Thyroid gland (tissue), 4 donors: Measurements from ENCODE around the gene PPP1R1A. TPM values are rescaled to one million over a fixed set of nuclear protein-coding genes. Genes with fewer than 3 reads are reported as not detected.

Source experiments
- DNase-seq, 2 donors: peaks; one replicate each; pipeline ENCODE4 v3.0.0-alpha.2; 2019
- H3K27ac ChIP-seq, 3 donors: fragments of 200-600 bp; sonication (generic); 1 replicate in 2 of 3; 2 replicates in 1 of 3; pipeline ENCODE4 v1.5.1; 2016 to 2019; ENCODE audit warnings: mild to moderate bottlenecking in 1 of 3, moderate library complexity in 1 of 3
- H3K27me3 ChIP-seq: fragments of 200-600 bp; sonication (generic); one replicate; pipeline ENCODE4 v1.5.1; 2019
- H3K36me3 ChIP-seq, 2 donors: fragments of 200-600 bp; sonication (generic); one replicate each; pipeline ENCODE4 v1.5.1; 2016 to 2019
- H3K4me1 ChIP-seq, 2 donors: fragments of 200-600 bp; sonication (generic); one replicate each; pipeline ENCODE4 v1.5.1; 2017 to 2019
- H3K4me3 ChIP-seq, 3 donors: fragments of 200-600 bp; sonication (generic); replicated peaks in 1 of 3; 1 replicate in 2 of 3; 2 replicates in 1 of 3; pipeline ENCODE4 v1.5.1; 2016; ENCODE audit warnings: mild to moderate bottlenecking in 1 of 3
- H3K9me3 ChIP-seq: fragments of 200-600 bp; sonication (generic); one replicate; pipeline ENCODE4 v1.5.1; 2017
- POLR2A ChIP-seq, 2 donors: fragments of 450-650 bp; IDR thresholded peaks; one replicate each; pipeline ENCODE4 v1.6.1; 2017; ENCODE audit warnings: antibody characterized with exemption in 2 of 2, mild to moderate bottlenecking in 2 of 2, moderate library complexity in 1 of 2
- WGBS, 2 donors: methylation state at CpG; one replicate each; pipeline ENCODE4 v1.1.5; 2017; 5-methylcytosine and 5-hydroxymethylcytosine counted together
- intact Hi-C: fragments of 100-400 bp; cut with DNase I; formaldehyde crosslinking; loops from one replicate; pipeline ENCODE4 v1.15.1; 2023
- total RNA-seq, 4 donors: library from RNA; depleted of rRNA; stranded (reverse); fragments of >200 nt; gene quantifications; one replicate each; pipeline ENCODE4 v1.2.3, GENCODE V29; 2016
- TF ChIP-seq, protein P1 (sequence below), 6 experiments: fragments of 200-600 bp in 3 of 6; fragments of 450-650 bp in 3 of 6; sonication (generic) in 3 of 6; IDR thresholded peaks; one replicate each; pipeline ENCODE4 v1.5.1; 2016 to 2019; ENCODE audit warnings: antibody characterized with exemption in 6 of 6, mild to moderate bottlenecking in 2 of 6, inconsistent platforms in 1 of 6, moderate library complexity in 1 of 6

The PPP1R1A gene
- total RNA-seq, 4 donors from 2014 or later = 1.2 to 4.6 (median 2.0) TPM

DNA sequence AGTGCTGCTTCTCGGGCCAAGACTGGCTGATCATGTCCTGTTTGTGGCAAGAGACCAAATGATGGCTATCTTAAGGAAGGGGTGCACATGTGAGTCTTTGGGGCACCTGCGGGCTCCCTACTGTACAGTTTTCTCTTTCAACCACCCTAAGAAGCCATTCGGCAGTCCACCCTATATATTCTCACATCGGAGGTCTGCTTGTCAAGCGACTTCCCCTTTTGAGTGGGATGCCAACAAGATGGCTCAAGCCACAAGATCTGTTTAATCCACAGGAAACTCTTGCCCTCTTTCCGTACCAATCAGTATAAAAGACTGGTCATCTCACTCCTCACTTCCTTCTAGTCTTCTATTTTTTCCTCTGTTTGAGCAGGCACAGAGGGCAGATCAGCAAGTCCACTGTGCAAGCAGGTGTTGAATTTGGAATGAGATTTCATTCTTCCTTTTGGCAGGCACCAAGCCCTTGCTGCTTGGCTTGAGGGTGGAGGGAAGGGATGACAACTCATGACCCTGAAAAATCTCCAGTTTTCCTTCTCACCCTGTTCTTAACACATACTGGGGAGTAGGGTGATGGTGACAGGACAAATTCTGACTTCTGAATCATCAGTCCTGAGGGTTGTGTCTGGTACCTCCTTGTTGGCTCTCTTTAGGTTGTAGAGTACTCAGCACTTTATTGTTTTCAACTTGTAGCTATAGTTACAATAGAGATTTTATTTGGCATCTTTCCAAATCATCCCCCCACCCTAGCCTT, 28.6 kb upstream of the PPP1R1A start:
- Histone ChIP-seq H3K36me3 (no peaks in the 10 kb centered on the region), H3K4me1 (peaks cover 0 to 5% of the 10 kb centered on the region in 2 donors), H3K4me3 (no peak overlapping the region), H3K27me3 (no peaks in the 10 kb centered on the region), H3K27ac (no peak overlapping the region), H3K9me3 (no peaks in the 10 kb centered on the region)
- no peak for DNase-seq
- intact Hi-C loops = no loop called here
- no peak for TF ChIP-seq POLR2A (IDR thresholded peaks at IDR 0.05)
- TF ChIP-seq, protein P1, sequence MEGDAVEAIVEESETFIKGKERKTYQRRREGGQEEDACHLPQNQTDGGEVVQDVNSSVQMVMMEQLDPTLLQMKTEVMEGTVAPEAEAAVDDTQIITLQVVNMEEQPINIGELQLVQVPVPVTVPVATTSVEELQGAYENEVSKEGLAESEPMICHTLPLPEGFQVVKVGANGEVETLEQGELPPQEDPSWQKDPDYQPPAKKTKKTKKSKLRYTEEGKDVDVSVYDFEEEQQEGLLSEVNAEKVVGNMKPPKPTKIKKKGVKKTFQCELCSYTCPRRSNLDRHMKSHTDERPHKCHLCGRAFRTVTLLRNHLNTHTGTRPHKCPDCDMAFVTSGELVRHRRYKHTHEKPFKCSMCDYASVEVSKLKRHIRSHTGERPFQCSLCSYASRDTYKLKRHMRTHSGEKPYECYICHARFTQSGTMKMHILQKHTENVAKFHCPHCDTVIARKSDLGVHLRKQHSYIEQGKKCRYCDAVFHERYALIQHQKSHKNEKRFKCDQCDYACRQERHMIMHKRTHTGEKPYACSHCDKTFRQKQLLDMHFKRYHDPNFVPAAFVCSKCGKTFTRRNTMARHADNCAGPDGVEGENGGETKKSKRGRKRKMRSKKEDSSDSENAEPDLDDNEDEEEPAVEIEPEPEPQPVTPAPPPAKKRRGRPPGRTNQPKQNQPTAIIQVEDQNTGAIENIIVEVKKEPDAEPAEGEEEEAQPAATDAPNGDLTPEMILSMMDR (IDR thresholded peaks at IDR 0.05) = no peak
- 77% methylated on average over 6 of the region's 6 CpGs for WGBS, 2 donors

DNA sequence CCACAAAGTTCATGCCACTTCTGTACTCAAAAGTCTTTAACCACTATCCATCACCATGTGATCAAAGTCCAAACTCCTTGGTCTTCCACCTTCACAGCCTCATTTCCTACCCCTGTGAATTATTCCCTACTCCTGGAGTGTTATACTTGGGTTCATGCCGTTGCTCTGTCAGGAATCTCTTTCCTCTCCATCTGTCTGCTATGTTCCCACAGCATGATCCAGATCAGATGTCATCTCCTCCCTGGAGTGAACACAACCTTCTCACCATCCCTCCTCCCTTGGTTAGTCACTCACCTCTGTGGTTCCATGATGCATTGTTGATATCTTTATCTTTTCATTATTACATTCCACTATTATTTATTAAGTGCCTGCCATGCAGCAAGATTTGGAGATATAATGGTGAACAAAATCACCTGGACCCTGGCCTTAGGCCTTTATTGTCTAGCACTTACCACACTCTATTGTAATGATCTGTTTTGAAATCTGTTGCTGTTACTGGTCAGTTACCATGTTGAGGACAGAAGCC, 23.8 kb upstream of the PPP1R1A start:
- intact Hi-C loops = no loop called here
- Histone ChIP-seq H3K4me1 (peaks cover 0 to 5% of the 10 kb centered on the region in 2 donors), H3K27me3 (no peaks in the 10 kb centered on the region), H3K36me3 (no peaks in the 10 kb centered on the region), H3K4me3 (no peak overlapping the region), H3K27ac (no peak overlapping the region), H3K9me3 (no peaks in the 10 kb centered on the region)
- 69 to 73% methylated on average over 1 of the region's 1 CpG for WGBS, 2 donors
- TF ChIP-seq, protein P1 (IDR thresholded peaks at IDR 0.05) = no peak
- TF ChIP-seq POLR2A (IDR thresholded peaks at IDR 0.05) = no peak
- DNase-seq = no peak

DNA sequence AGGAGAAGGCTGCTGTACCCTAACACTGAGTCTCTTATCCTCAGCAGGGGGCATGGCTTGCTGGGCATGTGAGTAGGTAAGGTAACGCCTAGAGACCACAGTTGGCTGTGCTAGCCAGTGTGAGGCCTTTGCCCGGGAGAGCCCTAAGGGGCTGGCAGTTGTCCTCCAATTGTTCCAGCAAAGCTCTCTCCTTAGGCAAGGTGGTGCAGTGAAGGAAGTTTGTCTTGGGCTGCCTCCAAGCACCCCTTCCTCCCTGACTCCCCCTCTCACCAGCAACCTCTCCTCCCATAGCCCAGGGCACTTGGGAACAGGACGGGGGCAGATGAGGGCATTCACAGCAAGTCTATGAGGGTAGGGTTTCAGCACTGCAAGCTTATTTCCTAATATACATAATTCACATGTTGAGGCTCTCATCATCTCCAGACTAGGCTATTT, 23.3 kb upstream of the PPP1R1A start:
- H3K27ac ChIP-seq = no peak overlapping the region
- no peaks in the 10 kb centered on the region for H3K9me3 ChIP-seq
- intact Hi-C loops = no loop called here
- H3K4me1 ChIP-seq = peaks cover 0 to 5% of the 10 kb centered on the region in 2 donors
- H3K27me3 ChIP-seq = no peaks in the 10 kb centered on the region
- TF ChIP-seq, protein P1 (IDR thresholded peaks at IDR 0.05) = no peak
- no peaks in the 10 kb centered on the region for H3K36me3 ChIP-seq
- no peak for DNase-seq
- no peak overlapping the region for H3K4me3 ChIP-seq
- 36 to 56% methylated on average over 3 of the region's 3 CpGs for WGBS, 2 donors

DNA sequence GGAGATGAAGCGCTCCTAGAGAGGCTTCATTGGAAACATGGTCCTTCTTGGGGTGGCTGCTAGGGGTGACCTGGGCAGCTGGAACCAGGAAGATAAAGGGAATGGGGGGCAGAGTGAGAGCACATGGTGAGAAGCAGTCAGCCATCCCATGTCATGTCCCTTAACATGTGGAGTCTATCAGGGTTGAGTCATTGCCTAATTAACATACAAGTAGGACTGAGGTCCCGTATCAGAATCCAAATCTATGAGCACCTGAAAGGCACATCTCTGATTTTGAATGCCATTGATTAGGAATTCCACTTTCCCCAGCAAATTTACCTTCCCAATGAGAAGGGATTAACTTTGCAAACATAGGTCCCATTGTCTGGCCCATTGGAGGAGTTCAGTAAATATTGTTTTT, 20.3 kb upstream of the PPP1R1A start:
- Histone ChIP-seq H3K27ac (no peak overlapping the region), H3K4me1 (no peaks in the 10 kb centered on the region), H3K9me3 (no peaks in the 10 kb centered on the region), H3K36me3 (no peaks in the 10 kb centered on the region), H3K27me3 (no peaks in the 10 kb centered on the region), H3K4me3 (no peak overlapping the region)
- TF ChIP-seq POLR2A (IDR thresholded peaks at IDR 0.05) = no peak
- TF ChIP-seq, protein P1 (IDR thresholded peaks at IDR 0.05) = no peak
- DNase-seq = no peak
- WGBS, 2 donors = 83 to 86% methylated on average over 2 of the region's 2 CpGs
- intact Hi-C loops = no loop called here

DNA sequence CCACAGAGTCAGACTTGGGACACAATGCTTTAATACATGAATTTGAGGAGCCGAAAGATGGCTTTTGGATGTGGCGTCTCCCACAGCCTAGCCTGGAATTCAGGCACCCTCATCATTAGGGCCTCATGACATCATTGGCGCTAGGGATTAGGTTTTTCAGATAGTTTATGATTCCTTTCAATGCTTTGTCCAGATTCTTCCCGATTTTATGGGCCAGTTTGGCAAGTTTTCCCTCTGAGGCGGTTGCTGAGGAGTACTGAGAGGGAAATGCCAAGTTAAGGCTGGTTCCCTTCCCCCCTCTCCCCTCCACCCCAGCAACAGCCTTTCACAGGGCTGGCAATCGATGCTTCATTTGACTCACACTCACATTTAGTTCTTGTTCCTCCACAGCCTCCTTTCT, 19.7 kb upstream of the PPP1R1A start:
- 65 to 77% methylated on average over 6 of the region's 6 CpGs for WGBS, 2 donors
- no peaks in the 10 kb centered on the region for H3K36me3 ChIP-seq
- no peak for DNase-seq
- H3K27me3 ChIP-seq = no peaks in the 10 kb centered on the region
- intact Hi-C loops = no loop called here
- no peaks in the 10 kb centered on the region for H3K9me3 ChIP-seq
- H3K4me1 ChIP-seq = no peaks in the 10 kb centered on the region
- TF ChIP-seq, protein P1 (IDR thresholded peaks at IDR 0.05) = no peak
- TF ChIP-seq POLR2A (IDR thresholded peaks at IDR 0.05) = no peak
- H3K4me3 ChIP-seq = no peak overlapping the region
- no peak overlapping the region for H3K27ac ChIP-seq
